HFF-Myc (cell line): Measurements from ENCODE around the gene VPS39.
"Not testable (repeated sequence)": the region's sequence is repeated elsewhere in the genome, so short reads cannot be mapped to it uniquely, and the experiment has no call there.

ENCODE experiments used
- DNase-seq: peaks from one replicate; pipeline ENCODE4 v3.0.0-alpha.2; 2011; ENCODE audit warnings: low read depth; ENCODE audit errors: extremely low read depth
- H3K4me3 ChIP-seq: replicated peaks from 2 replicates; pipeline ENCODE4 v1.5.1; 2011; ENCODE audit warnings: low read depth, mild to moderate bottlenecking, control low read depth, low read length
- CTCF ChIP-seq: IDR thresholded peaks from 2 replicates; pipeline ENCODE4 v1.5.1; 2012; ENCODE audit warnings: mild to moderate bottlenecking, low read depth, low read length, control low read depth; ENCODE audit errors: missing control alignments

The VPS39 gene

GRCh38 chr15:42231088-42231487 is 23.0 kb upstream of the VPS39 start:
- H3K4me3 ChIP-seq = no peak overlapping the region
- DNase-seq = no peak
- no peak for TF ChIP-seq CTCF

GRCh38 chr15:42228981-42229380 is 20.9 kb upstream of the VPS39 start:
- not testable (repeated sequence) for DNase-seq, H3K4me3 ChIP-seq

GRCh38 chr15:42228036-42228435 is 19.9 kb upstream of the VPS39 start:
- no peak overlapping the region for H3K4me3 ChIP-seq
- DNase-seq = no peak
- no peak for TF ChIP-seq CTCF

- no peak overlapping the region for H3K4me3 ChIP-seq
- no peak for TF ChIP-seq CTCF
- no peak for DNase-seq
Observed at GRCh38 chr15:42226648-42227047, 18.5 kb upstream of the VPS39 start.

- no peak for TF ChIP-seq CTCF
- H3K4me3 ChIP-seq = no peak overlapping the region
- no peak for DNase-seq
Observed at GRCh38 chr15:42220216-42220615, 12.1 kb upstream of the VPS39 start.

GRCh38 chr15:42218953-42219592 is 11.0 kb upstream of the VPS39 start:
- no peak for DNase-seq
- H3K4me3 ChIP-seq = no peak overlapping the region
- TF ChIP-seq CTCF = no peak

GRCh38 chr15:42217568-42217967 is 9.5 kb upstream of the VPS39 start:
- H3K4me3 ChIP-seq = no peak overlapping the region
- no peak for TF ChIP-seq CTCF
- DNase-seq = no peak
